CD4-positive, alpha-beta T cell treated with Interleukin-4 for 1 hour (primary cell): ENCODE measurements around the gene GNB4.
A peak's percentile ranks its signal among the peaks of the same experiment; 100 is the strongest.

ENCODE experiments used
- DNase-seq, 2 donors: peaks; one replicate each; pipeline ENCODE4 v3.0.0-alpha.2; 2020 to 2022

GNB4 gene

GRCh38 chr3:179451265-179452175 lies at the start of gene GNB4:
GNB4 (minus strand) TSS chr3:179451470; CDS start chr3:179426200, 25,270 bp downstream.
- peak; percentile 44 to 73 for DNase-seq

GRCh38 chr3:179495483-179495882 lies 44.2 kb upstream of the GNB4 start:
- DNase-seq: no peak

- no peak for DNase-seq
Measured at GRCh38 chr3:179493260-179493659, 42.0 kb upstream of the GNB4 start.

DNA sequence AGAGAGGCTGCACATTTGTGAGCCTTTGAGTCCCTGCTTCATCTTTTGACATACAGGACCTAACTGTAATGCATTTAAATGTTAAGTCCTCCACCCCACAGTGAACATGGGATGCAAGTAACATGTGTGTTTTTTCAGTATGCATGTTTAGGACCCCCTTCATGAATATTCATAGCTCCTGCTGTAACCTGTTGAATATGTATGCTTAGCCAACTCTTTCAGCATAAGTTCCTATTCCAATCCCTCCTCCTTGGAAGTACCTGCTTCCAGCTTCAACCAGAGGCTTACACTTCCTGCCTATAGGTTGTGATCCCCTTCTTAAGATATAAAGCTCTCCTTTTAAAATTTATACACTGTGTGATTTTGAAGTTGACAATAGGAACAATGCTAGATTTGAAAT lies 36.9 kb upstream of the GNB4 start:
- no peak for DNase-seq

- no peak for DNase-seq
Measured at GRCh38 chr3:179486806-179487205, 35.5 kb upstream of the GNB4 start.

DNA sequence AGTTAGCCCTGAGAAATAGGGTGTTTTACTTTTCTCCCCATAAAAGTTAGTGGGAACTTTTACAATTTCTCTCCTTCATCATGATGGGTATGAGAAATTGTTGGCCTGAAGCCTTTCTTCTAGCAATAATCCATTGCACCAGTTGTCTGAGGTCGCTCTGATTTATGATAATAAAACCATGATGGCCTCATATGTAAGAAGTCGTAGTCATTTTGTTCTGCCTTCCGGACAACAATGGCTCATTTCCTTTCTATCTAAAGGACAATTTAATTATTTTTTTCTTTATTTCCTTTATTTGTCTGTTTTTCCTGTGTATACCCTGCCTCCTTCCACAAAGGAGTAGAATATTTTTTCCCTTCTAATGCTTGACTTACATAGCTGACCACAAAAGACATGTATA lies 31.6 kb upstream of the GNB4 start:
- DNase-seq: no peak

DNA sequence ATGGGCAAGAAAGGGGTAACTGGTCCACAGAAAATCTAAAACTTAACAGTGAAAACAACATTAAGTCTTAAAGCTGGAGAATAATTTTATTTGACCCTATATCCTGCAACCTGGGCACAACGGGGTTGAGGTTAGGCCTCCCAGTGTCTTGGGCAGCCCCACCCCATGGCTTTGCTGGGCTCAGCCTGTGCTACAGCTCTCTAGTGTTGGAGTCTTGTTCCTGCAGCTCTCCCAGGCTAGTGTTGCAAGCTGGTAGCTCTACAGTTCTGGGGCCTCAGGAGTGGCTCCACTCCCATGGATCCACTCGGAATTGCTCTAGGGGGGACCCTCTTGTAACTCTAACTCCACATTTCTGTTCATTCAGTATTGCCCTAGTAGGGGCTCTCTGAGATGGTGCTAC lies 24.9 kb upstream of the GNB4 start:
- DNase-seq: no peak

GRCh38 chr3:179474480-179474879 lies 23.2 kb upstream of the GNB4 start:
- DNase-seq: no peak

- peak in 1 of 2 donors; percentile 9 for DNase-seq
Measured at GRCh38 chr3:179473565-179473964, 22.3 kb upstream of the GNB4 start.

GRCh38 chr3:179464323-179465092 lies 13.2 kb upstream of the GNB4 start:
- DNase-seq: peak in 1 of 2 donors; percentile 4

- DNase-seq: no peak
Measured at GRCh38 chr3:179463319-179463718, 12.0 kb upstream of the GNB4 start.

DNA sequence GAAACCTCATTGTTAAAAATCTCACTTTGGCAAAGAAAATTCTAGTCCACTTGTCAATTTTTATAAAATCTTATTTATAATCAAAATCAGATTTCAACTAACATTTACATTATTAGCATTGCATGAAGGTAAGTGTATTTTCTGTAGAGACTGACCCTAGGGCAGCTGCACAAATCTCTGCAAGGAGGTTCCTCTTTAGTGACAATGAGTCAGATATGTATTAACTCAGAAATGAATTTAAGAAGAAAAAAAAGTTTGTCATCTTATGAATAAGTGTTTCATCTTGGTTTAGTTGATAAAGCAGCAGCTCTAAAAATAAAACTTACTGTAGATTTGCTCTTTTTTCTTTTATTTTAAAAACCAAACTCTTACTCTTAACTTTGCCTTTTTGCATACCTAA lies 9.0 kb upstream of the GNB4 start:
- no peak for DNase-seq

DNA sequence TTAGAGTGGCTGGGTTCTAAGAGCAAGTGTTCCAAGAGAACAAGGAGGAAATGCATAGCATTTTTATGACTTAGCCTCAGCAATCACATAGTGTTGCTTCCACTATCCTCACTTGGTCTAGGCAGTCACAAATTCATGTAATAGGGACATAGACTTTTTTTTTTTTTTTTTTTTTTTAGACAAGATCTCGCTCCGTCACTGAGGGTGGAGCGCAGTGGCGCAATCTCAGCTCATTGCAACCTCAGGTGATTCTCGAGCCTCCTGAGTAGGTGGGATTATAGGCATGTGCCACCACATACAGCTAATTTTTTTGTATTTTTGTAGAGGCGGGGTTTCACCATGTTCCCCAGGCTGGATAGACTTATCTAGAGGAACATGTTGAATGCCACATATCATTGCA lies 4.7 kb upstream of the GNB4 start:
- no peak for DNase-seq

- DNase-seq: no peak
Measured at GRCh38 chr3:179454887-179455286, 3.6 kb upstream of the GNB4 start.

- no peak for DNase-seq
Measured at GRCh38 chr3:179453967-179454366, 2.7 kb upstream of the GNB4 start.

DNA sequence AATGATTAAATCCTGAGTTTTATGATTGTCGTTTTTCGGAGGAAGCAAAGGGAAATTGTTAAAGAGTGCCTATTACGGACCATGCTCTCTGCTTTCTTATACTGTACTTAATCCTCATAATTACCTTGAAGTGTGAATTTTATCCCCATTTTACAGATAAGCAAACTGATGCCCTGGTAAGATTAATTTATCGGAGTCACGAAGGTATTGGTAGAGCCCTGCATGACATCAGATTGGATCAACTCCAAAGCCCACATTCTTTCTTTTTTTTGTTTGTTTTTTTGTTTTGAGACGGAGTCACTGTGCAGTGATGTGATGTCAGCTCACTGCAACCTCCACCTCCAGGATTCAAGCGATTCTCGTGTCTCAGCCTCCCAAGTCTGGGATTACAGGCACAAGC lies 1.6 kb upstream of the GNB4 start:
- DNase-seq: no peak

- DNase-seq: no peak
Measured at GRCh38 chr3:179452176-179452564, 900 bp upstream of the GNB4 start.

DNA sequence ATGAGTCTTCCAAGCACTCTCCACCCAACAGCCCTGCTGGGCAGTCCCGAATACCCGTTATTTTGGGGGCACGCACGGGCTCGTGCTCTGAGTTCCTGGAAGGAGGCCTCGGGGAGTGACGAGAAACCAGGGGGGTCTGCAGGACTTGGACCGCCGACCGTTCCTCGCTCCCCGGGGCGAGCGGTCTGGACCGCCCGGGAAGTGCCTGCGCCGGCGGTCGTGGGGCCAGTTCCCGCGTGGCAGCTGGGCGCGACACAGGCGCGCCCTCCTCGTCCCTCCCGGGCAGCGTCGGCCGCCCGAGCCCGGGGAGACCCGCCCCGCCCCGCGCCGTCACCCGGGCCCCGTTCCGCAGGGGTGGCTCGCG lies 387 bp downstream of the GNB4 start:
- peak in 1 of 2 donors; percentile 13 for DNase-seq

GRCh38 chr3:179450261-179450701 lies 989 bp downstream of the GNB4 start:
- no peak for DNase-seq

DNA sequence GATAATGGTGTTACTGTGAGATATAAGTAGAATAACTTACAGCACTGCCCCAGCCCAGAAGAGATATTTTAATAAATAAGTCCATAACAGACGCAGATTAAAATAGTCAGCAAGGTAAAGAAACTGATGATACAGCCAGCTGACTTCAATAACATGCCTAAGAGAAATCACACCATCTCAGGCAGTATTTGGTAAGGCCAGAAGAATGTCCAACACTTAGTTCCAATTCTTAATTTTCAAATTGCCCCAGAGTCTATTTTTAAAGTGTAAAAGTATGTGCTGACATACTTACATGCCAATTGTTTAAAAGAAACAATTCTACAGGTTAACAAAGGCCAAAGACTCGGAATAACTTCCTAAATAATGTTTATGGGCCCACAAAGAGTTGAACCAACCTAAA lies 1.6 kb downstream of the GNB4 start:
- no peak for DNase-seq

GRCh38 chr3:179447251-179447650 lies 4.0 kb downstream of the GNB4 start:
- DNase-seq: no peak

DNA sequence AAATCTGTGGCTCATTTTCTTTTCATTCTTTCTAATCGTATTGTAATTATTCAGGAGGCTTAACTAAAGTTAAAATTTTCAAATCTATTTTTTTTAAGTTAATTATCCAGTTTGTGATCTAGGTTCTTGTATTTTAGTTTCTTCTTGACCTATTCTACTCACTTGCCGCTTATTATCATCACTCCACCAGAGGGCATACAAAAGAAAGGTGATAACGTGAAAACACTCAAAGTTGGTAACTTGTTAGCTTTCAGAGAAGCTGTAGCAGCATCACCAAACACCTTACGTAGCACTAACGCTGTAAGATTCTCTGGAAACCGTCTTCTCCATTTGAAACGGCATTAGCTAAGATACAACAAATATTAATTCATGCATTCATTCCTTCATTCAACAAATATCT lies 4.8 kb downstream of the GNB4 start:
- DNase-seq: peak in 1 of 2 donors; percentile 5

DNA sequence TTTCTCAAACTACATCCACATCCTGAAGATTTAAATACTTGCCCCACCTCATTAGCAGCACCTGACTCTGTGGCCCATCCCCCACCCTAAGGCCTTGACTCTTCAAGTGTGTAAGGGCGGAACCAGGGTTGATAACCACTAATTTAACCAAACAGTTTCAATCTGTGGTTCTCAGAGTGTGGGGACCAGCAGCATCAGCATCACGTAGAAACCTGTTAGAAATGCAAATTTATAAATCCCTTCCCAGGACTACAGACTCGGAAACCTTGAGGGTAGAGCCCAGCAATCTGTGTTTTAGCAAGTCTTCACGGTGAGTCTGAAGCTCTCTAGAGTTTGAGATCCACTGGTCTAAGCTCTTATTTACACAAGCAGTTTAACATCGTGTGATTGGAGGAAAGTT lies 12.4 kb downstream of the GNB4 start:
- peak in 1 of 2 donors; percentile 73 for DNase-seq

DNA sequence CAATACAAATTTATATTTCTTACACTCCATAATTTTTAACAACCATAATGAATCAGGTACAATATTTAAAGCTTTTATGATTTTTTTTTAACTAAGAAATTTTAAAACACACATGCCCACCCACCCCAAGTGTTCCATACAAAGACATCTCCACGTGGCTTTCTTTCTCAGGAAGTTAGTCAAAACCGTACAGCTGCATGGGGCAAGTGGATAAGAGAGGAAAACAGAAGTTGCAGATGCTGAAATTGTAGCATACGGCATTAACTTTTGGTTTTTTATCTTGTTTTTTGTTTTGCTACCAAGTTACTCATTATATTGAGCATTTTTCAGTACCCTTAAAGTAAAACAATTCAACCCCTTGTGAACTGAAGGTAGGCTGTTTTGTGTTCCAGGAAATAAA lies 14.8 kb downstream of the GNB4 start:
- no peak for DNase-seq
